ENCODE results near the gene CLK2. TPM values are rescaled to one million over a fixed set of nuclear protein-coding genes. Genes with fewer than 3 reads are reported as not detected.

CLK2 gene
- total and polyA plus RNA-seq, 9 of the 15 experiments (the other 6 are each of a cell fraction or from before 2014, with no cell fraction given), result 13.5 to 81.4 (median 39.6) TPM

DNA sequence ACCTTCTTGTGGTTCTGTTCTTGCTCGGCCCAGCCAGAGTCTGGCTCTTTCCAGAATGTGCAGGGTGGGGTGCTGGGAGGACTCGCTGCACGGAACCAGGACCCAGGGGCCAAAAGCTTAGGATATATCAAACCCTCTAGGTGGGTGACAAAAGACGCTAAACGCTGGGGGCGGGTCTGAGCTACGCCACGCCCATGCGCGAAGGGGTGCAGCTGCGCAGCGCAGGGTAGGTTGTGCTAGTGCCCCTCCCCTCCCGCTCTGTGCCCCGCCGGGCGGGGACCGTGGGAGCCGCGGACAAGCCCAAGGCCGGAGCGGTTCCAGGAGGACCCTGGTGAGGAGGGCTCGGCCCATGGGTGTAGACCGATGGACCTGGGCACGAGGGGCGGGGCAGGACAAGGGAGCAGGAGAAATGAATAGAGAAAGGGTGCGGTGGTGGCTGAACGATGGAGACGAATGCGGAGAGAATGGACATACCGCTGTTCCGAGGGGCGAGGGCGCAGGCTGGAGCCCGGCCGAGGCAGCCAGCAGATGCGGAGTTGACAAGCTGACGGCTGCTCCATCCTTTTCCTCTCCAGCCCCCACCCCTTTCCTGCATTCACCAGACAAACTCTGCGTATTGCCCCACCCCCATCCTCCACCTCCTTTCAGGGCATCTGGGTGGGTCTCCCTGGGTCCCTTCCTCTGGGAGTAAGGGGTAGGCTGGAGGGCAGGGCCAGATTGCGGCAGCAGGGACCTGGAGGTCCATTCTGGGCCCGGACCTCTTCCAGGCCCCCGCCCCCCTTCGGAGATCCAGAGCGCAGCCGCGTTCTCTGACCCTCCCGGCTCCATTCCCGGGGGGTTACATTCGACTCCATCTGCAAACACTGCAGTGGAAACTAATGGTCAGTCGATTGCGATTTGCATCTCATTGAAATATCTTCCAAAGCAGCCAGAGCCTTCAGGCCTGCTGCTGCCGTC, 47.6 kb upstream of the CLK2 start, which contains the start of gene RUSC1 (continued):
- TF ChIP-seq, protein P1, sequence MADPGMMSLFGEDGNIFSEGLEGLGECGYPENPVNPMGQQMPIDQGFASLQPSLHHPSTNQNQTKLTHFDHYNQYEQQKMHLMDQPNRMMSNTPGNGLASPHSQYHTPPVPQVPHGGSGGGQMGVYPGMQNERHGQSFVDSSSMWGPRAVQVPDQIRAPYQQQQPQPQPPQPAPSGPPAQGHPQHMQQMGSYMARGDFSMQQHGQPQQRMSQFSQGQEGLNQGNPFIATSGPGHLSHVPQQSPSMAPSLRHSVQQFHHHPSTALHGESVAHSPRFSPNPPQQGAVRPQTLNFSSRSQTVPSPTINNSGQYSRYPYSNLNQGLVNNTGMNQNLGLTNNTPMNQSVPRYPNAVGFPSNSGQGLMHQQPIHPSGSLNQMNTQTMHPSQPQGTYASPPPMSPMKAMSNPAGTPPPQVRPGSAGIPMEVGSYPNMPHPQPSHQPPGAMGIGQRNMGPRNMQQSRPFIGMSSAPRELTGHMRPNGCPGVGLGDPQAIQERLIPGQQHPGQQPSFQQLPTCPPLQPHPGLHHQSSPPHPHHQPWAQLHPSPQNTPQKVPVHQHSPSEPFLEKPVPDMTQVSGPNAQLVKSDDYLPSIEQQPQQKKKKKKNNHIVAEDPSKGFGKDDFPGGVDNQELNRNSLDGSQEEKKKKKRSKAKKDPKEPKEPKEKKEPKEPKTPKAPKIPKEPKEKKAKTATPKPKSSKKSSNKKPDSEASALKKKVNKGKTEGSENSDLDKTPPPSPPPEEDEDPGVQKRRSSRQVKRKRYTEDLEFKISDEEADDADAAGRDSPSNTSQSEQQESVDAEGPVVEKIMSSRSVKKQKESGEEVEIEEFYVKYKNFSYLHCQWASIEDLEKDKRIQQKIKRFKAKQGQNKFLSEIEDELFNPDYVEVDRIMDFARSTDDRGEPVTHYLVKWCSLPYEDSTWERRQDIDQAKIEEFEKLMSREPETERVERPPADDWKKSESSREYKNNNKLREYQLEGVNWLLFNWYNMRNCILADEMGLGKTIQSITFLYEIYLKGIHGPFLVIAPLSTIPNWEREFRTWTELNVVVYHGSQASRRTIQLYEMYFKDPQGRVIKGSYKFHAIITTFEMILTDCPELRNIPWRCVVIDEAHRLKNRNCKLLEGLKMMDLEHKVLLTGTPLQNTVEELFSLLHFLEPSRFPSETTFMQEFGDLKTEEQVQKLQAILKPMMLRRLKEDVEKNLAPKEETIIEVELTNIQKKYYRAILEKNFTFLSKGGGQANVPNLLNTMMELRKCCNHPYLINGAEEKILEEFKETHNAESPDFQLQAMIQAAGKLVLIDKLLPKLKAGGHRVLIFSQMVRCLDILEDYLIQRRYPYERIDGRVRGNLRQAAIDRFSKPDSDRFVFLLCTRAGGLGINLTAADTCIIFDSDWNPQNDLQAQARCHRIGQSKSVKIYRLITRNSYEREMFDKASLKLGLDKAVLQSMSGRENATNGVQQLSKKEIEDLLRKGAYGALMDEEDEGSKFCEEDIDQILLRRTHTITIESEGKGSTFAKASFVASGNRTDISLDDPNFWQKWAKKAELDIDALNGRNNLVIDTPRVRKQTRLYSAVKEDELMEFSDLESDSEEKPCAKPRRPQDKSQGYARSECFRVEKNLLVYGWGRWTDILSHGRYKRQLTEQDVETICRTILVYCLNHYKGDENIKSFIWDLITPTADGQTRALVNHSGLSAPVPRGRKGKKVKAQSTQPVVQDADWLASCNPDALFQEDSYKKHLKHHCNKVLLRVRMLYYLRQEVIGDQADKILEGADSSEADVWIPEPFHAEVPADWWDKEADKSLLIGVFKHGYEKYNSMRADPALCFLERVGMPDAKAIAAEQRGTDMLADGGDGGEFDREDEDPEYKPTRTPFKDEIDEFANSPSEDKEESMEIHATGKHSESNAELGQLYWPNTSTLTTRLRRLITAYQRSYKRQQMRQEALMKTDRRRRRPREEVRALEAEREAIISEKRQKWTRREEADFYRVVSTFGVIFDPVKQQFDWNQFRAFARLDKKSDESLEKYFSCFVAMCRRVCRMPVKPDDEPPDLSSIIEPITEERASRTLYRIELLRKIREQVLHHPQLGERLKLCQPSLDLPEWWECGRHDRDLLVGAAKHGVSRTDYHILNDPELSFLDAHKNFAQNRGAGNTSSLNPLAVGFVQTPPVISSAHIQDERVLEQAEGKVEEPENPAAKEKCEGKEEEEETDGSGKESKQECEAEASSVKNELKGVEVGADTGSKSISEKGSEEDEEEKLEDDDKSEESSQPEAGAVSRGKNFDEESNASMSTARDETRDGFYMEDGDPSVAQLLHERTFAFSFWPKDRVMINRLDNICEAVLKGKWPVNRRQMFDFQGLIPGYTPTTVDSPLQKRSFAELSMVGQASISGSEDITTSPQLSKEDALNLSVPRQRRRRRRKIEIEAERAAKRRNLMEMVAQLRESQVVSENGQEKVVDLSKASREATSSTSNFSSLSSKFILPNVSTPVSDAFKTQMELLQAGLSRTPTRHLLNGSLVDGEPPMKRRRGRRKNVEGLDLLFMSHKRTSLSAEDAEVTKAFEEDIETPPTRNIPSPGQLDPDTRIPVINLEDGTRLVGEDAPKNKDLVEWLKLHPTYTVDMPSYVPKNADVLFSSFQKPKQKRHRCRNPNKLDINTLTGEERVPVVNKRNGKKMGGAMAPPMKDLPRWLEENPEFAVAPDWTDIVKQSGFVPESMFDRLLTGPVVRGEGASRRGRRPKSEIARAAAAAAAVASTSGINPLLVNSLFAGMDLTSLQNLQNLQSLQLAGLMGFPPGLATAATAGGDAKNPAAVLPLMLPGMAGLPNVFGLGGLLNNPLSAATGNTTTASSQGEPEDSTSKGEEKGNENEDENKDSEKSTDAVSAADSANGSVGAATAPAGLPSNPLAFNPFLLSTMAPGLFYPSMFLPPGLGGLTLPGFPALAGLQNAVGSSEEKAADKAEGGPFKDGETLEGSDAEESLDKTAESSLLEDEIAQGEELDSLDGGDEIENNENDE (IDR thresholded peaks at IDR 0.05; ENCODE audit: low read depth, low read length), result no peak
- TF ChIP-seq, protein P2, sequence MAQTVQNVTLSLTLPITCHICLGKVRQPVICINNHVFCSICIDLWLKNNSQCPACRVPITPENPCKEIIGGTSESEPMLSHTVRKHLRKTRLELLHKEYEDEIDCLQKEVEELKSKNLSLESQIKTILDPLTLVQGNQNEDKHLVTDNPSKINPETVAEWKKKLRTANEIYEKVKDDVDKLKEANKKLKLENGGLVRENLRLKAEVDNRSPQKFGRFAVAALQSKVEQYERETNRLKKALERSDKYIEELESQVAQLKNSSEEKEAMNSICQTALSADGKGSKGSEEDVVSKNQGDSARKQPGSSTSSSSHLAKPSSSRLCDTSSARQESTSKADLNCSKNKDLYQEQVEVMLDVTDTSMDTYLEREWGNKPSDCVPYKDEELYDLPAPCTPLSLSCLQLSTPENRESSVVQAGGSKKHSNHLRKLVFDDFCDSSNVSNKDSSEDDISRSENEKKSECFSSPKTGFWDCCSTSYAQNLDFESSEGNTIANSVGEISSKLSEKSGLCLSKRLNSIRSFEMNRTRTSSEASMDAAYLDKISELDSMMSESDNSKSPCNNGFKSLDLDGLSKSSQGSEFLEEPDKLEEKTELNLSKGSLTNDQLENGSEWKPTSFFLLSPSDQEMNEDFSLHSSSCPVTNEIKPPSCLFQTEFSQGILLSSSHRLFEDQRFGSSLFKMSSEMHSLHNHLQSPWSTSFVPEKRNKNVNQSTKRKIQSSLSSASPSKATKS (CRISPR knock-in tag; IDR thresholded peaks at IDR 0.05), result no peak
- peak; percentile 82 for TF ChIP-seq POLR2G (IDR thresholded peaks at IDR 0.05; ENCODE audit: low read depth, low read length)
- TF ChIP-seq MEIS2 (IDR thresholded peaks at IDR 0.05; ENCODE audit: partially characterized antibody), result peak; percentile 57
- no peak for TF ChIP-seq ZNF253 (CRISPR knock-in tag; conservative IDR thresholded peaks at IDR 0.05)
- TF ChIP-seq SP1 (CRISPR knock-in tag; IDR thresholded peaks at IDR 0.05), result 0 out of 2 replicates have a peak, but pooled peaks have one; percentile 29
- TF ChIP-seq DDX20 (tag; IDR thresholded peaks at IDR 0.05; ENCODE audit: low read depth), result no peak
- TF ChIP-seq, protein P3, sequence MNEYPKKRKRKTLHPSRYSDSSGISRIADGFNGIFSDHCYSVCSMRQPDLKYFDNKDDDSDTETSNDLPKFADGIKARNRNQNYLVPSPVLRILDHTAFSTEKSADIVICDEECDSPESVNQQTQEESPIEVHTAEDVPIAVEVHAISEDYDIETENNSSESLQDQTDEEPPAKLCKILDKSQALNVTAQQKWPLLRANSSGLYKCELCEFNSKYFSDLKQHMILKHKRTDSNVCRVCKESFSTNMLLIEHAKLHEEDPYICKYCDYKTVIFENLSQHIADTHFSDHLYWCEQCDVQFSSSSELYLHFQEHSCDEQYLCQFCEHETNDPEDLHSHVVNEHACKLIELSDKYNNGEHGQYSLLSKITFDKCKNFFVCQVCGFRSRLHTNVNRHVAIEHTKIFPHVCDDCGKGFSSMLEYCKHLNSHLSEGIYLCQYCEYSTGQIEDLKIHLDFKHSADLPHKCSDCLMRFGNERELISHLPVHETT (CRISPR knock-in tag; conservative IDR thresholded peaks at IDR 0.05 in 1 of 2, IDR thresholded peaks at IDR 0.05 in 1 of 2), result no peak
